Kidney (tissue), 14 donors: ENCODE measurements around the gene NTF3. TPM values are rescaled to one million over a fixed set of nuclear protein-coding genes. Genes with fewer than 3 reads are reported as not detected.
A peak's percentile ranks its signal among the peaks of the same experiment; 100 is the strongest.

Experiments
- DNase-seq, 5 donors: peaks; one replicate each; pipeline ENCODE4 v3.0.0-alpha.2; 2013 to 2020
- FAIRE-seq: peaks from 2 replicates; lab custom pipeline; 2012; peaks lifted over from hg19 to GRCh38; lab: Jason Lieb, UNC
- H3K27ac ChIP-seq, 2 donors: one replicate each; pipeline ENCODE4 v1.7.0; 2013; ENCODE audit warnings: low read depth in 2 of 2, low read length in 2 of 2, inconsistent platforms in 1 of 2
- H3K27me3 ChIP-seq: one replicate; pipeline ENCODE4 v1.7.1; 2013; ENCODE audit warnings: low read length, inconsistent platforms; ENCODE audit not compliant: control insufficient read depth, insufficient read depth
- H3K36me3 ChIP-seq, 3 donors: one replicate each; pipeline versions ENCODE4 v1.7.0 to v1.7.1; 2013; ENCODE audit warnings: low read length in 3 of 3, control low read depth in 1 of 3, inconsistent platforms in 1 of 3; ENCODE audit not compliant: insufficient read depth in 3 of 3, control insufficient read depth in 2 of 3
- H3K4me1 ChIP-seq, 3 donors: one replicate each; pipeline versions ENCODE4 v1.7.0 to v1.7.1; 2013; ENCODE audit warnings: low read length in 3 of 3, inconsistent platforms in 1 of 3, low read depth in 1 of 3; ENCODE audit not compliant: control insufficient read depth in 2 of 3, insufficient read depth in 2 of 3
- H3K4me3 ChIP-seq, 3 donors: one replicate each; pipeline versions ENCODE4 v1.7.0 to v1.8.1; 2013; ENCODE audit warnings: low read length in 3 of 3, control low read depth in 1 of 3, inconsistent platforms in 1 of 3
- H3K9ac ChIP-seq, 3 donors: one replicate each; pipeline versions ENCODE4 v1.7.0 to v1.7.1; 2013; ENCODE audit warnings: low read length in 3 of 3, control low read depth in 1 of 3, inconsistent platforms in 1 of 3
- H3K9me3 ChIP-seq, 3 donors: one replicate each; pipeline versions ENCODE4 v1.7.0 to v1.7.1; 2013; ENCODE audit warnings: low read length in 3 of 3, control low read depth in 1 of 3, inconsistent platforms in 1 of 3; ENCODE audit not compliant: control insufficient read depth in 2 of 3, insufficient read depth in 1 of 3
- CTCF ChIP-seq: IDR thresholded peaks from 3 replicates; pipeline ENCODE4 v1.5.1; 2012; ENCODE audit warnings: mild to moderate bottlenecking, moderate library complexity, borderline replicate concordance; ENCODE audit not compliant: insufficient read depth; ENCODE audit errors: extremely low read depth
- intact Hi-C: fragments of 100-400 bp; cut with DNase I; formaldehyde crosslinking; loops from one replicate; pipeline ENCODE4 v1.11.1; 2022
- polyA plus RNA-seq: library from polyadenylated mRNA; stranded (reverse); fragments of 350-450 nt; fragmentation: Illumina TruSeq; extraction: RNeasy Lipid Tissue Mini Kit (QIAGEN cat#74804); gene quantifications from one replicate; pipeline ENCODE4 v1.2.3, GENCODE V29; 2014; ENCODE audit warnings: low read depth, low replicate concordance; ENCODE audit not compliant: insufficient read depth
- total RNA-seq: library from RNA; stranded (reverse); fragmentation: NEBNext Ultra II Directional; extraction: Animal tissue kit (Norgen Biotek cat#: 25700); gene quantifications from one replicate; pipeline ENCODE4 v1.2.1, GENCODE V29; 2021
- donor health status: control.
- donor health status: control.
- donor health status: control.
- donor health status: control.
- donor health status: control.
- donor health status: DM: yes; HTN: yes; CAD: no.
- donor health status: Normal renal cell carcinoma (clear cell type).

Gene NTF3
- total and polyA plus RNA-seq, 2 donors from 2014 or later, result 2.9 to 3.5 TPM

DNA sequence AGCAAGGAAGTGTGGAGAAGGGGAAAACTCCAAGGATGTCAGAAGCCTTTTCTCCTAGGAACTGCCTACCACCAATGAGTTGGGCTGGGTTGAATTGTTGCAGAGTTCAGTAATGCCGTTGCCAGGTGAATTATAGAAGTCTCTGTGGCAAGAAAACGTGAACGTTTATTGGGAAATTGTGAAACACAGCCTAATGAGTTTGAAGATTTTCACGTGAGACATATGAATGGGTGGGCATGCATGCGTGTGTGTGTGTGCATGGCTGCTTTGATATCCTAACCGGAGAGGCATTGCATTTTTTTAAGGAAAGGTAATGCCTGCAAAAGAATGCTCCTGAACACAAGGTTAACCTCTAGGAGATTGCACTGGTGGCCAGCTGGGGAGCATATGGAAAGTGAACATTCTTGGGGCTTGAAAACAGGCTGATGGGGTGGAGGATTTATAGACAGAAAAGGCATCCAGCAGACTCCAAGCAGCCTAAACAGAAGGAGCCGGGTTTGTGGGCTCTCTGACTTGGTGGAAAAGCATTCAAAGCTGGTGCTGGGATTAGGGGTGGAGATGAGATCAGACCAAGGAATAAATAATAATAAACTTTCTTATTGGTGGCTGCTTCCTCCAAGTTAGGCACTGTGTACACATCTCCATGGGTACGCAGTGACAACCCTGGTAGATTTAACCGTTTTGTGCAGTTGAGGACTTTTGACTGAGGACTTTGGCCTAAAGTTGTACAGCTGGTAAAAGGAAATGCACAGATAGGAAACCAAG lies 67.8 kb downstream of the NTF3 start:
- H3K27ac ChIP-seq, result no peak overlapping the region
- H3K9ac ChIP-seq, result no peak overlapping the region
- DNase-seq (no peak), FAIRE-seq (no peak)
- H3K4me1 ChIP-seq, result no peaks in the 10 kb centered on the region
- no peaks in the 10 kb centered on the region for H3K9me3 ChIP-seq
- H3K4me3 ChIP-seq, result no peak overlapping the region
- H3K36me3 ChIP-seq, result no peaks in the 10 kb centered on the region
- TF ChIP-seq CTCF, result no peak
- intact Hi-C loops, result no loop called here
- no peaks in the 10 kb centered on the region for H3K27me3 ChIP-seq

DNA sequence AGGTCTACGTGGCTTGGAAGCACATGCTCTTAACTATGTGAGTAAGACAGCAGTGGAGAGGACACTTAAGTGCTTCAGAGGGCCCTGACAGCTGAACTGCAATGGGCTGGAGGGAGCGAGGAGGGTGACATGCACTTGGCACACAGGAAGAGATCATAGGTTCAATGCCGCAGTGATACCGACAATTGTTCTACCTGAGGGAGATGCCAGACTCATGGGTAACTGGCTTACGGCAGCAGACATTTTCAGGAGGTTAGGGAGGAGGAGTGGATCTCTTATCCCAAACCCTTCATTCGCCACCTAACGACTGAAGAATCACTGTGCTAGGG lies 68.4 kb downstream of the NTF3 start:
- Histone ChIP-seq H3K4me1 (no peaks in the 10 kb centered on the region), H3K27me3 (no peaks in the 10 kb centered on the region), H3K36me3 (no peaks in the 10 kb centered on the region), H3K27ac (no peak overlapping the region), H3K4me3 (no peak overlapping the region), H3K9me3 (no peaks in the 10 kb centered on the region), H3K9ac (no peak overlapping the region)
- no peak for TF ChIP-seq CTCF
- DNase-seq (no peak), FAIRE-seq (no peak)
- intact Hi-C loops, result no loop called here

GRCh38 chr12:5503774-5504173 lies 71.9 kb downstream of the NTF3 start:
- Histone ChIP-seq H3K9ac (no peak overlapping the region), H3K27ac (no peak overlapping the region), H3K4me3 (no peak overlapping the region), H3K27me3 (no peaks in the 10 kb centered on the region), H3K4me1 (peaks cover 0 to 3% (median 0%) of the 10 kb centered on the region in 3 donors), H3K9me3 (no peaks in the 10 kb centered on the region), H3K36me3 (no peaks in the 10 kb centered on the region)
- FAIRE-seq (no peak), DNase-seq (peak in 4 of 5 donors; percentile 47 to 83 (median 53))
- intact Hi-C loops, result no loop called here
- no peak for TF ChIP-seq CTCF
